ENCODE measurements around the gene CNPY4. TPM values are rescaled to one million over a fixed set of nuclear protein-coding genes. Genes with fewer than 3 reads are reported as not detected.

The CNPY4 gene
- total RNA-seq, 1 experiment from 2014 or later: 13.0 TPM

GRCh38 chr7:100118388-100119071 lies 904 bp upstream of the CNPY4 start:
- Histone ChIP-seq H3K27me3 (ENCODE audit: low read length) (no peaks in the 10 kb centered on the region), H3K4me3 (ENCODE audit: low read length) (peak overlapping the region; percentile 81), H3K27ac (ENCODE audit: low read length) (peak overlapping the region; percentile 68), H4K20me1 (ENCODE audit: insufficient read depth, low read depth, low read length) (no peaks in the 10 kb centered on the region), H3K36me3 (ENCODE audit: insufficient read depth, low read length) (no peaks in the 10 kb centered on the region), H3K4me1 (ENCODE audit: low read length) (peaks cover 20% of the 10 kb centered on the region), H2AFZ (ENCODE audit: low read length) (no peak overlapping the region), H3K9ac (ENCODE audit: low read length) (peak overlapping the region; percentile 82), H3K4me2 (ENCODE audit: low read depth, low read length, poor library complexity, severe bottlenecking) (peak overlapping the region; percentile 92), H3K9me3 (ENCODE audit: low read length) (no peaks in the 10 kb centered on the region), H3K9me2 (replicated peaks; ENCODE audit: insufficient read depth, low read length) (no peaks in the 10 kb centered on the region), H3K79me2 (ENCODE audit: low read length) (peaks cover 15% of the 10 kb centered on the region)
- DNase-seq: peak; percentile 54

- H3K9me3 ChIP-seq (ENCODE audit: low read length): no peaks in the 10 kb centered on the region
Observed at GRCh38 chr7:100119970-100120732, 717 bp downstream of the CNPY4 start.

GRCh38 chr7:100120733-100121036 lies 1.3 kb downstream of the CNPY4 start:
- H3K9ac ChIP-seq (ENCODE audit: low read length): peak overlapping the region; percentile 82
- no peaks in the 10 kb centered on the region for H3K36me3 ChIP-seq (ENCODE audit: insufficient read depth, low read length)
- no peaks in the 10 kb centered on the region for H4K20me1 ChIP-seq (ENCODE audit: insufficient read depth, low read depth, low read length)
- H3K9me2 ChIP-seq (replicated peaks; ENCODE audit: insufficient read depth, low read length): no peaks in the 10 kb centered on the region
- peaks cover 27% of the 10 kb centered on the region for H3K79me2 ChIP-seq (ENCODE audit: low read length)
- no peak overlapping the region for H2AFZ ChIP-seq (ENCODE audit: low read length)
- peaks cover 32% of the 10 kb centered on the region for H3K4me1 ChIP-seq (ENCODE audit: low read length)
- no peaks in the 10 kb centered on the region for H3K27me3 ChIP-seq (ENCODE audit: low read length)
- DNase-seq: no peak
- peak overlapping the region; percentile 92 for H3K4me2 ChIP-seq (ENCODE audit: low read depth, low read length, poor library complexity, severe bottlenecking)
- peak overlapping the region; percentile 68 for H3K27ac ChIP-seq (ENCODE audit: low read length)
- peak overlapping the region; percentile 81 for H3K4me3 ChIP-seq (ENCODE audit: low read length)
- no peaks in the 10 kb centered on the region for H3K9me3 ChIP-seq (ENCODE audit: low read length)

More at GRCh38 chr7:100119970-100120732, 717 bp downstream of the CNPY4 start:
- Histone ChIP-seq H3K27ac (ENCODE audit: low read length) (peak overlapping the region; percentile 68), H2AFZ (ENCODE audit: low read length) (peak overlapping the region; percentile 70; the same call in 1 of the 2 replicates), H3K4me3 (ENCODE audit: low read length) (peak overlapping the region; percentile 81), H3K9me2 (replicated peaks; ENCODE audit: insufficient read depth, low read length) (no peaks in the 10 kb centered on the region), H4K20me1 (ENCODE audit: insufficient read depth, low read depth, low read length) (no peaks in the 10 kb centered on the region), H3K27me3 (ENCODE audit: low read length) (no peaks in the 10 kb centered on the region), H3K79me2 (ENCODE audit: low read length) (peaks cover 22% of the 10 kb centered on the region), H3K4me2 (ENCODE audit: low read depth, low read length, poor library complexity, severe bottlenecking) (peak overlapping the region; percentile 92), H3K4me1 (ENCODE audit: low read length) (peaks cover 26% of the 10 kb centered on the region), H3K9ac (ENCODE audit: low read length) (peak overlapping the region; percentile 82), H3K36me3 (ENCODE audit: insufficient read depth, low read length) (no peaks in the 10 kb centered on the region)
- DNase-seq: peak; percentile 89

- Histone ChIP-seq H3K27me3 (ENCODE audit: low read length) (no peaks in the 10 kb centered on the region), H4K20me1 (ENCODE audit: insufficient read depth, low read depth, low read length) (no peaks in the 10 kb centered on the region), H3K4me2 (ENCODE audit: low read depth, low read length, poor library complexity, severe bottlenecking) (no peak overlapping the region), H3K9me3 (ENCODE audit: low read length) (no peaks in the 10 kb centered on the region), H3K27ac (ENCODE audit: low read length) (no peak overlapping the region), H3K79me2 (ENCODE audit: low read length) (peaks cover 33% of the 10 kb centered on the region), H3K36me3 (ENCODE audit: insufficient read depth, low read length) (no peaks in the 10 kb centered on the region), H3K4me1 (ENCODE audit: low read length) (peaks cover 33% of the 10 kb centered on the region), H3K4me3 (ENCODE audit: low read length) (no peak overlapping the region), H3K9ac (ENCODE audit: low read length) (no peak overlapping the region), H3K9me2 (replicated peaks; ENCODE audit: insufficient read depth, low read length) (no peaks in the 10 kb centered on the region), H2AFZ (ENCODE audit: low read length) (no peak overlapping the region)
- no peak for DNase-seq
Observed at GRCh38 chr7:100122067-100122466, 2.6 kb downstream of the CNPY4 start.

- Histone ChIP-seq H3K9me3 (ENCODE audit: low read length) (no peaks in the 10 kb centered on the region), H4K20me1 (ENCODE audit: insufficient read depth, low read depth, low read length) (no peaks in the 10 kb centered on the region), H3K9me2 (replicated peaks; ENCODE audit: insufficient read depth, low read length) (no peaks in the 10 kb centered on the region), H3K9ac (ENCODE audit: low read length) (no peak overlapping the region), H3K79me2 (ENCODE audit: low read length) (peaks cover 33% of the 10 kb centered on the region), H3K4me2 (ENCODE audit: low read depth, low read length, poor library complexity, severe bottlenecking) (no peak overlapping the region), H3K27ac (ENCODE audit: low read length) (no peak overlapping the region), H3K36me3 (ENCODE audit: insufficient read depth, low read length) (no peaks in the 10 kb centered on the region), H3K4me1 (ENCODE audit: low read length) (peaks cover 37% of the 10 kb centered on the region), H2AFZ (ENCODE audit: low read length) (no peak overlapping the region), H3K27me3 (ENCODE audit: low read length) (no peaks in the 10 kb centered on the region), H3K4me3 (ENCODE audit: low read length) (no peak overlapping the region)
- no peak for DNase-seq
Observed at GRCh38 chr7:100122568-100122967, 3.1 kb downstream of the CNPY4 start.

GRCh38 chr7:100124301-100125230 lies 5.1 kb downstream of the CNPY4 start:
- Histone ChIP-seq H3K4me2 (ENCODE audit: low read depth, low read length, poor library complexity, severe bottlenecking) (peak overlapping the region; percentile 79), H3K9me2 (replicated peaks; ENCODE audit: insufficient read depth, low read length) (no peaks in the 10 kb centered on the region), H2AFZ (ENCODE audit: low read length) (no peak overlapping the region), H3K79me2 (ENCODE audit: low read length) (peaks cover 22% of the 10 kb centered on the region), H3K4me1 (ENCODE audit: low read length) (peaks cover 39% of the 10 kb centered on the region), H3K9me3 (ENCODE audit: low read length) (no peaks in the 10 kb centered on the region), H3K27me3 (ENCODE audit: low read length) (no peaks in the 10 kb centered on the region), H3K36me3 (ENCODE audit: insufficient read depth, low read length) (no peaks in the 10 kb centered on the region), H4K20me1 (ENCODE audit: insufficient read depth, low read depth, low read length) (no peaks in the 10 kb centered on the region), H3K9ac (ENCODE audit: low read length) (0 out of 2 replicates have a peak overlapping the region, but pooled peaks have one; percentile 1), H3K27ac (ENCODE audit: low read length) (peak overlapping the region; percentile 10; the same call in 1 of the 2 replicates), H3K4me3 (ENCODE audit: low read length) (peak overlapping the region; percentile 80; the same call in 1 of the 2 replicates)
- DNase-seq: no peak

GRCh38 chr7:100126239-100126930 lies 7.0 kb downstream of the CNPY4 start:
- Histone ChIP-seq H3K4me3 (ENCODE audit: low read length) (peak overlapping the region; percentile 80), H3K27me3 (ENCODE audit: low read length) (no peaks in the 10 kb centered on the region), H4K20me1 (ENCODE audit: insufficient read depth, low read depth, low read length) (no peaks in the 10 kb centered on the region), H3K9ac (ENCODE audit: low read length) (peak overlapping the region; percentile 90), H3K27ac (ENCODE audit: low read length) (peak overlapping the region; percentile 94), H3K9me2 (replicated peaks; ENCODE audit: insufficient read depth, low read length) (no peaks in the 10 kb centered on the region), H3K9me3 (ENCODE audit: low read length) (no peaks in the 10 kb centered on the region), H3K36me3 (ENCODE audit: insufficient read depth, low read length) (no peaks in the 10 kb centered on the region), H2AFZ (ENCODE audit: low read length) (peak overlapping the region; percentile 93; the same call in 1 of the 2 replicates), H3K4me1 (ENCODE audit: low read length) (peaks cover 31% of the 10 kb centered on the region), H3K4me2 (ENCODE audit: low read depth, low read length, poor library complexity, severe bottlenecking) (peak overlapping the region; percentile 79), H3K79me2 (ENCODE audit: low read length) (peaks cover 22% of the 10 kb centered on the region)
- no peak for DNase-seq

Data from Karpas-422 (cell line).